Measurements from ENCODE around the gene FAM47C.
"Not testable (repeated sequence)": the region's sequence is repeated elsewhere in the genome, so short reads cannot be mapped to it uniquely, and the experiment has no call there.

GRCh38 chrX:37034260-37034659, 26.1 kb downstream of the FAM47C start:
- not testable (repeated sequence) for TF ChIP-seq CTCF (conservative IDR thresholded peaks at IDR 0.05; ENCODE audit: low read depth, low read length); EZH2 (IDR thresholded peaks at IDR 0.05; ENCODE audit: borderline replicate concordance, low read depth, low read length, poor library complexity, severe bottlenecking)

Measured in A673 (cell line).